ENCODE measurements around the gene CEP131. TPM values are rescaled to one million over a fixed set of nuclear protein-coding genes. Genes with fewer than 3 reads are reported as not detected.

Gene CEP131
- total and polyA plus RNA-seq, 2 donors (not counting 3 experiments of a cell fraction or from before 2014, with no cell fraction given): 5.3 to 17.9 TPM

GRCh38 chr17:81140695-81141094 is 82.1 kb downstream of the CEP131 start:
- H3K4me2 ChIP-seq (ENCODE audit: insufficient read depth, low read length): no peak overlapping the region
- H3K4me3 ChIP-seq (replicated peaks in 1 of 3; ENCODE audit: insufficient read depth in 1 of 3, low read depth in 1 of 3, low read length in 3 of 3): no peak overlapping the region
- no peaks in the 10 kb centered on the region for H4K20me1 ChIP-seq (replicated peaks; ENCODE audit: control insufficient read depth, extremely low read depth, insufficient read depth, low read length)
- no peaks in the 10 kb centered on the region for H3K9me3 ChIP-seq (replicated peaks; ENCODE audit: control insufficient read depth, insufficient read depth, low read length)
- H3K27ac ChIP-seq (ENCODE audit: insufficient read depth, low read depth, low read length): no peak overlapping the region
- H3K79me2 ChIP-seq (ENCODE audit: control insufficient read depth, insufficient read depth, low read length): no peaks in the 10 kb centered on the region
- H3K36me3 ChIP-seq (ENCODE audit: control insufficient read depth in 2 of 2, extremely low read depth in 1 of 2, insufficient read depth in 2 of 2, low read length in 2 of 2): no peaks in the 10 kb centered on the region
- H3K4me1 ChIP-seq (ENCODE audit: control insufficient read depth, extremely low read depth, insufficient read depth, low read length): no peaks in the 10 kb centered on the region
- no peak overlapping the region for H3K9ac ChIP-seq (replicated peaks; ENCODE audit: extremely low read depth, insufficient read depth, low read length)
- TF ChIP-seq MYC (IDR thresholded peaks at IDR 0.05; ENCODE audit: low read depth, low read length): no peak
- TF ChIP-seq POLR2A (IDR thresholded peaks at IDR 0.05; ENCODE audit: low read depth, low read length): no peak
- TF ChIP-seq MAX (IDR thresholded peaks at IDR 0.05; ENCODE audit: insufficient read depth, insufficient read length): no peak
- TF ChIP-seq EZH2 (IDR thresholded peaks at IDR 0.05; ENCODE audit: borderline replicate concordance, low read depth, low read length, severe bottlenecking): no peak
- TF ChIP-seq FOS (IDR thresholded peaks at IDR 0.05; ENCODE audit: borderline replicate concordance, insufficient read depth, low read length): no peak
- no peak for TF ChIP-seq GATA2 (IDR thresholded peaks at IDR 0.05; ENCODE audit: insufficient read depth, insufficient read length, low read depth, low read length)
- TF ChIP-seq CTCF (IDR thresholded peaks at IDR 0.05; ENCODE audit: extremely low read depth in 1 of 2, insufficient read depth in 1 of 2, low read depth in 1 of 2, low read length in 2 of 2): no peak
- TF ChIP-seq JUN (IDR thresholded peaks at IDR 0.05; ENCODE audit: borderline replicate concordance, insufficient read depth, insufficient read length, low read depth): no peak
- TF ChIP-seq POLR2AphosphoS5 (IDR thresholded peaks at IDR 0.05; ENCODE audit: insufficient read depth, low read depth, low read length): no peak
- ChIA-PET POLR2A (no interaction called here), CTCF (interaction anchor here (0.8 to 7.0 kb wide), 3 partner anchors 12 to 60 kb away, joined by 3 to 91 read pairs (median 40); no protein-coding TSS in a partner anchor)
- BruUV-seq (replicated peaks): no TSS peak
- FAIRE-seq (no peak), DNase-seq (ENCODE audit: low read depth, low spot score) (no peak)
- no peaks in the 10 kb centered on the region for H3K27me3 ChIP-seq (ENCODE audit: control insufficient read depth in 2 of 2, insufficient read depth in 2 of 2, low read length in 2 of 2)
- intact Hi-C loops (cut with micrococcal nuclease): no loop called here
- H2AFZ ChIP-seq (ENCODE audit: low read depth, low read length): no peak overlapping the region
- H3K9me1 ChIP-seq (replicated peaks; ENCODE audit: control insufficient read depth, extremely low read depth, insufficient read depth, low read length): no peaks in the 10 kb centered on the region
- dilution Hi-C loops (cut with MboI; ENCODE audit: extremely low pct_ligation_motif_present, low sequenced_read_pairs): no loop called here
